ENCODE measurements around the gene C5orf34. TPM values are rescaled to one million over a fixed set of nuclear protein-coding genes. Genes with fewer than 3 reads are reported as not detected.

C5orf34 gene
- total RNA-seq, 4 donors from 2014 or later = 0.87 to 5.1 (median 1.9) TPM

DNA sequence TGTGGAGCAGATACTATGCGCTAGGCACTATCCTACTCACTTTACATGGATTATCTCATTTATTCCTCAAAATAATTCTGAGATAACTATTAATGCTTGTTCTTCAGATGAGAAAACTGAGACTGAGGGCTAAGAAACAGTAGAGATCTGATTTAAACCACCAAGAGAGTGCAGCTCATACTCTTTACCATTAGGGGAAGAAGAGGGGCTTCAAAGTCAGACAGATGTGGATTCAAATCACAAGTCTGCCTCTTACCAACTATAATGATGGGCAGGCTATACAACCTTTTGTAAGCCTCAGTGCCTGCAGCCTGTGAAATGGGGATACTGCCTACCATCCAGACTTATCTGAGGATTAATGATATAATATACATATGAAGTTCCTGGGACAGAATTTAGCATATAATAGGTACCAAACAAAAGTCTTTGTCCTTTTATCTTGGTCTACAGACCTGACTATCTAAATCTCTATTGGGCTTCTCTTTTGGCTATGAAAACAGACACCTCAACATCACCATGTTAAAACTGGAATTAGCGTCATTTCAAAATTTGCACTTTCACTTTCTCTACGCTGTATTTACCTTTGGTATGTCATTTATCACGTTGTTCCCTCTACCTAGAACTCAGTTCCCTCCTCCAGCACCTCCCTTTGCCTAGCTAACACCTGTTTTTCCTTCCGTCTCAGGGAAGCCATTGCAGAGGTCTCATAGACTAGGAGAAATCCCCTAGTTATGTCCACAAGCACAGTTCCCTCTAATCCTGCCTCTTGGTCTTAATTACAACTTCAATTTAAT is 17.4 kb downstream of the C5orf34 start:
- intact Hi-C loops (cut with DNase I) = no loop called here
- H3K27ac ChIP-seq = no peak overlapping the region
- 83% methylated on average over 5 of the region's 5 CpGs for WGBS, 2 donors
- peaks cover 0 to under 1% (median 0%) of the 10 kb centered on the region in 3 donors for H3K36me3 ChIP-seq
- H3K4me3 ChIP-seq = no peak overlapping the region
- no peaks in the 10 kb centered on the region for H3K9me3 ChIP-seq
- no peaks in the 10 kb centered on the region for H3K27me3 ChIP-seq
- DNase-seq = no peak
- TF ChIP-seq, protein P1, sequence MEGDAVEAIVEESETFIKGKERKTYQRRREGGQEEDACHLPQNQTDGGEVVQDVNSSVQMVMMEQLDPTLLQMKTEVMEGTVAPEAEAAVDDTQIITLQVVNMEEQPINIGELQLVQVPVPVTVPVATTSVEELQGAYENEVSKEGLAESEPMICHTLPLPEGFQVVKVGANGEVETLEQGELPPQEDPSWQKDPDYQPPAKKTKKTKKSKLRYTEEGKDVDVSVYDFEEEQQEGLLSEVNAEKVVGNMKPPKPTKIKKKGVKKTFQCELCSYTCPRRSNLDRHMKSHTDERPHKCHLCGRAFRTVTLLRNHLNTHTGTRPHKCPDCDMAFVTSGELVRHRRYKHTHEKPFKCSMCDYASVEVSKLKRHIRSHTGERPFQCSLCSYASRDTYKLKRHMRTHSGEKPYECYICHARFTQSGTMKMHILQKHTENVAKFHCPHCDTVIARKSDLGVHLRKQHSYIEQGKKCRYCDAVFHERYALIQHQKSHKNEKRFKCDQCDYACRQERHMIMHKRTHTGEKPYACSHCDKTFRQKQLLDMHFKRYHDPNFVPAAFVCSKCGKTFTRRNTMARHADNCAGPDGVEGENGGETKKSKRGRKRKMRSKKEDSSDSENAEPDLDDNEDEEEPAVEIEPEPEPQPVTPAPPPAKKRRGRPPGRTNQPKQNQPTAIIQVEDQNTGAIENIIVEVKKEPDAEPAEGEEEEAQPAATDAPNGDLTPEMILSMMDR (IDR thresholded peaks at IDR 0.05) = no peak
- no peak for TF ChIP-seq POLR2A (IDR thresholded peaks at IDR 0.05)
- H3K4me1 ChIP-seq = no peaks in the 10 kb centered on the region

DNA sequence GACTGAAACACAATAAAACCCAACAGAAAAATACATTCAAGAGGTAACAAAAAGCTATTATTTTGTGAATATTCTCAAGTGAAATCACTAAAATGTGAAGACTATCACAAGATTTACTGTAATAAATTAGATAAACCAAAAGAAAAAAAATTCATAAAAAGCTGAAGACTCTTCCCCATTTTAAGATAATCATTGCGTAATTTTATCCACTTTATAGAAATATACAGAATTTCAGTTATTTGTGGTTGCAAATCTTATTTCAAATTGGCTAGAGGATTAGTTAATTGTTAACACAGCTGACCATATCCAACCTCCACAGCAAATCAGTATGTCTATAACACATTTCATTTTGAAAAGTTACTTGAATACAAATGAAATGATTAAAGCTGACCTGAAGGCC is 23.6 kb downstream of the C5orf34 start:
- Histone ChIP-seq H3K9me3 (no peaks in the 10 kb centered on the region), H3K27ac (no peak overlapping the region), H3K27me3 (no peaks in the 10 kb centered on the region), H3K4me3 (no peak overlapping the region), H3K36me3 (peaks cover 0 to 16% (median 0%) of the 10 kb centered on the region in 3 donors), H3K4me1 (no peaks in the 10 kb centered on the region)
- intact Hi-C loops (cut with DNase I) = no loop called here
- no peak for TF ChIP-seq POLR2A (IDR thresholded peaks at IDR 0.05)
- TF ChIP-seq, protein P1 (IDR thresholded peaks at IDR 0.05) = no peak
- 87 to 95% methylated on average over 1 of the region's 1 CpG for WGBS, 2 donors
- no peak for DNase-seq

DNA sequence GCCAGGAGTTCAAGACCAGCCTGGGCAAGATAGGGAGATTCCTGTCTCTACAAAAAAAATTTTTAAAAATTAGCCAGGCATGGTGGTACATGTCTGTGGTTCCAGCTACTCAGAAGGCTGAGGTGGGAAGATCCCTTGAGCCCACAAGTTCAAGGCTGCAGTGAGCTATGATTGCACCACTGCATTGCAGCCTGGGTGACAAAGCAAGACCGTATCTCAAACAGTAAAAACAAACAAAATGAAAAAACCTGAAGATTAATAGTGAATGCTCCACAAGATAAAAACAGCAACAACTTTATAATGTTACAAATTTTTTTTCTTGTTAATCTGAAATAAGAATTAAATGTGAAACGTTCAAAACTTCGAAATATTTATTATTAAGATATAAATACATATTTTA is 28.6 kb downstream of the C5orf34 start:
- H3K9me3 ChIP-seq = no peaks in the 10 kb centered on the region
- DNase-seq = no peak
- TF ChIP-seq, protein P1 (IDR thresholded peaks at IDR 0.05) = no peak
- no peak for TF ChIP-seq POLR2A (IDR thresholded peaks at IDR 0.05)
- no peak overlapping the region for H3K27ac ChIP-seq
- H3K36me3 ChIP-seq = peaks cover 0 to 16% (median 0%) of the 10 kb centered on the region in 3 donors
- intact Hi-C loops (cut with DNase I) = no loop called here
- 79 to 91% methylated on average over 3 of the region's 3 CpGs for WGBS, 2 donors
- no peaks in the 10 kb centered on the region for H3K27me3 ChIP-seq
- H3K4me3 ChIP-seq = no peak overlapping the region
- peaks cover 0 to 29% (median 17%) of the 10 kb centered on the region in 3 donors for H3K4me1 ChIP-seq

DNA sequence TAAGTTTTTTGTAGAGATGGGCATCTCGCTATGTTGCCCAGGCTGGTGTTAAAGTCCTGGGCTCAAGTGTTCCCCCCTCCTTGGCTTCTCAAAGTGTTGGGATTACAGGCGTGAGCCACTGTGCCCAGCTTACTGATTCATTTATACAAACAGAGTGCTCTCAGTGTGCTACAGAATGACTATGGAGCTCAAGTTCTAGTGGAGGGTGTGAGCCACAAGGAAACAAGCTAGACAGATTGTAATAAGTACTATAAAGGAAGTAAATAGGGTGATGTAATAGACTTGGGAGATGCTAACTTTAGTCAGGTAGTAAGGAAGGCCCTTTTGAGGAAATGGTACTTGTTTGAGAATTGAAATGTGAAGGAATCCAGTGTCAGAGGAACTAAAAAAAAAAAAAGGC is 29.5 kb downstream of the C5orf34 start:
- H3K36me3 ChIP-seq = peaks cover 0 to 16% (median 0%) of the 10 kb centered on the region in 3 donors
- intact Hi-C loops (cut with DNase I) = no loop called here
- DNase-seq = no peak
- 89% methylated on average over 1 of the region's 2 CpGs; no CpG with 5 or more reads in 1 of the 2 donors for WGBS, 2 donors
- peak overlapping the region in 3 of 4 donors; percentile 96 to 98 (median 96) for H3K27ac ChIP-seq
- H3K4me3 ChIP-seq = no peak overlapping the region
- peaks cover 0 to 29% (median 17%) of the 10 kb centered on the region in 3 donors for H3K4me1 ChIP-seq
- TF ChIP-seq POLR2A (IDR thresholded peaks at IDR 0.05) = no peak
- TF ChIP-seq, protein P1 (IDR thresholded peaks at IDR 0.05) = no peak
- H3K27me3 ChIP-seq = no peaks in the 10 kb centered on the region
- H3K9me3 ChIP-seq = no peaks in the 10 kb centered on the region

DNA sequence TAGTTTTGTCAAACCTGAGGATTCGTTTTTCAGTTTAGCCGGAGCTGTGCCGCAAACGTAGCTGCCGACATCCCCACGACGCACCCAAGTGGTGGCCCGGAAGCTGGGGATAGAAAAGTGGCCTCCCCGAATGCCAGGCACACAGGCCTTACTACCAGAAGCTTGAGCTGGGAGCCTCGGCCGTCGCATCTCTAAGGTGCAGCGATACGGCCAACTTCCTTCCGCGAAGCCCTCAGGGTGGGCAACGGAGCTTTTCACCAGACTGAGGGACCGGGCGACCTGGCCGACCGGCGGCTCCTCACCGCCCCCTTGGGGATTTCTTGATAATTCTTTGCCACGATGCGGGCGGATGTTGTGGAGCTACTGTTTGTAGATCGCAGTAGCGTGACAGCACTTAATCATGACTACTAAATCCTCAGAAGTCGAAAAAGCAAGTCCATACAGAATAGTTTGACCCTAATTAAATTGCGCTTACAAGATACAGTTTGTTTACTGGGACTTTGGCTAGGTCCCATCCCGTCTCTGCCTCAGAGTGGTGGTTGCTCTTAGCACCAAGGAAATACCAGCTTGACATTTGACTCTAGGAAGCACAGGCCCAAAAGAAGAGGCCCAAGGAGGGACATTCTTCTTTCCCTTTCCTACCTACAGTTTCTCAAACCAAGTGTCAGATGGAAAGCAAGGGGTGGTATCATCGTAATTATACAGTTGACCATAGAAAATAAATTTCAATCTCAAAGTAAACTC is 30.7 kb downstream of the C5orf34 start:
- H3K4me1 ChIP-seq = peaks cover 0 to 29% (median 17%) of the 10 kb centered on the region in 3 donors
- peak overlapping the region; percentile 96 to 99 (median 97) for H3K27ac ChIP-seq
- no peaks in the 10 kb centered on the region for H3K9me3 ChIP-seq
- peak; percentile 36 for DNase-seq
- TF ChIP-seq POLR2A (IDR thresholded peaks at IDR 0.05) = no peak
- TF ChIP-seq, protein P1 (IDR thresholded peaks at IDR 0.05) = peak; percentile 55 to 80 (median 71)
- intact Hi-C loops (cut with DNase I) = no loop called here
- H3K27me3 ChIP-seq = no peaks in the 10 kb centered on the region
- WGBS, 2 donors = 4 to 5% methylated on average over 16 to 18 of the region's 32 CpGs
- H3K4me3 ChIP-seq = peak overlapping the region; percentile 75 to 97 (median 86)
- peaks cover 0 to 7% (median 0%) of the 10 kb centered on the region in 3 donors for H3K36me3 ChIP-seq
